ENCODE results near the gene DLK1. TPM values are rescaled to one million over a fixed set of nuclear protein-coding genes. Genes with fewer than 3 reads are reported as not detected.

Gene DLK1
- total and polyA plus RNA-seq, 10 donors: 0.17 to 0.79 (median 0.38) TPM; not detected in 7

GRCh38 chr14:100775831-100776591, 49.3 kb downstream of the DLK1 start:
- Histone ChIP-seq H3K27me3 (replicated peaks in 1 of 7) (no peaks in the 10 kb centered on the region), H3K4me3 (no peak overlapping the region), H3K9me3 (peaks cover 0 to 2% (median 0%) of the 10 kb centered on the region in 8 donors), H3K27ac (no peak overlapping the region), H3K4me1 (peaks cover 0 to under 1% (median 0%) of the 10 kb centered on the region in 6 donors), H3K36me3 (no peaks in the 10 kb centered on the region)
- WGBS, 5 donors: 69 to 83% (median 79%) methylated on average over 20 of the region's 20 CpGs
- peak; percentile 50 for DNase-seq
- no peak for TF ChIP-seq POLR2AphosphoS5 (IDR thresholded peaks at IDR 0.05)
- TF ChIP-seq, protein P1, sequence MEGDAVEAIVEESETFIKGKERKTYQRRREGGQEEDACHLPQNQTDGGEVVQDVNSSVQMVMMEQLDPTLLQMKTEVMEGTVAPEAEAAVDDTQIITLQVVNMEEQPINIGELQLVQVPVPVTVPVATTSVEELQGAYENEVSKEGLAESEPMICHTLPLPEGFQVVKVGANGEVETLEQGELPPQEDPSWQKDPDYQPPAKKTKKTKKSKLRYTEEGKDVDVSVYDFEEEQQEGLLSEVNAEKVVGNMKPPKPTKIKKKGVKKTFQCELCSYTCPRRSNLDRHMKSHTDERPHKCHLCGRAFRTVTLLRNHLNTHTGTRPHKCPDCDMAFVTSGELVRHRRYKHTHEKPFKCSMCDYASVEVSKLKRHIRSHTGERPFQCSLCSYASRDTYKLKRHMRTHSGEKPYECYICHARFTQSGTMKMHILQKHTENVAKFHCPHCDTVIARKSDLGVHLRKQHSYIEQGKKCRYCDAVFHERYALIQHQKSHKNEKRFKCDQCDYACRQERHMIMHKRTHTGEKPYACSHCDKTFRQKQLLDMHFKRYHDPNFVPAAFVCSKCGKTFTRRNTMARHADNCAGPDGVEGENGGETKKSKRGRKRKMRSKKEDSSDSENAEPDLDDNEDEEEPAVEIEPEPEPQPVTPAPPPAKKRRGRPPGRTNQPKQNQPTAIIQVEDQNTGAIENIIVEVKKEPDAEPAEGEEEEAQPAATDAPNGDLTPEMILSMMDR (IDR thresholded peaks at IDR 0.05 in 8 of 11, conservative IDR thresholded peaks at IDR 0.05 in 3 of 11): no peak
- intact Hi-C loops (cut with DNase I; ENCODE audit: low total_unique reads): no loop called here

DNA sequence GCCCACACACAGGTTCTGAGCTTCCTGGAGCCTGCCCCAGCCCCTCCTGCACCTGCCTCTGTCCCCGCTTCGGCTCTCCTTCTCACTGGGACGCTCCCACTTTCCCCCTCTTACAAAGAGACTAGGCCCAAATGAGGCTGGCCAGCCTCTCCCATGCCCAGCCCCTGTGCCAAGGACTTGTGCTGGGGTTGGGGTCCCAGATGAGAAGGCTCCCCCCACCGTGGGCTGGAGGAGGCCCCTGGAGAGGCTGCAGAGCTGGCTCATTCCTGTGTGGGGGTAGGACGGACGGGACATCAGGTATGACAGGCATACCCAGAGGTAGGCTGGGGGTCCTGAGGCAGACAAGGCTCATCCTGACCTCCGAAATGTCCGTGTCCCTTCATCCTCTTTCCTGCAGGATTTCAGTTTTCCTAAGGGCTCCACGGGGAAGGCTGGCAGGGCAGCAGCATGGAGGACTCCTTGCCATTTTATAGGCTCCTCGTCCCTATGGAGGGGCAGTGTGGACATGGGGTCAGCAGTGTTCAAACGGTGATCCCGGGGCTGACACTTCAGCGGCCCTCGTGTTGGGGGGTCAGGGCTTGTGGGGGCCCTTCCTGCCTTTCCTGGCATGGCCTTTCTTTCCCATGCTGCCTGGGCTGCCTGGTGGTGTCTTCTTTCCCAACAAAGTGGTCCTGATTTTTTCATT, 50.1 kb downstream of the DLK1 start:
- Histone ChIP-seq H3K9me3 (no peaks in the 10 kb centered on the region), H3K27me3 (replicated peaks in 1 of 7) (no peaks in the 10 kb centered on the region), H3K4me1 (no peaks in the 10 kb centered on the region), H3K4me3 (no peak overlapping the region), H3K27ac (no peak overlapping the region), H3K36me3 (no peaks in the 10 kb centered on the region)
- peak; percentile 59 for DNase-seq
- WGBS, 5 donors: 74 to 94% (median 83%) methylated on average over 14 of the region's 14 CpGs
- intact Hi-C loops (cut with DNase I; ENCODE audit: low total_unique reads): no loop called here
- TF ChIP-seq, protein P1 (IDR thresholded peaks at IDR 0.05 in 8 of 11, conservative IDR thresholded peaks at IDR 0.05 in 3 of 11): no peak
- TF ChIP-seq POLR2AphosphoS5 (IDR thresholded peaks at IDR 0.05) (no peak), POLR2A (IDR thresholded peaks at IDR 0.05) (no peak)

GRCh38 chr14:100777366-100777817, 50.7 kb downstream of the DLK1 start:
- DNase-seq: peak; percentile 37
- H3K9me3 ChIP-seq: no peaks in the 10 kb centered on the region
- TF ChIP-seq, protein P1 (IDR thresholded peaks at IDR 0.05 in 8 of 11, conservative IDR thresholded peaks at IDR 0.05 in 3 of 11): no peak
- TF ChIP-seq POLR2A (IDR thresholded peaks at IDR 0.05): no peak
- TF ChIP-seq POLR2AphosphoS5 (IDR thresholded peaks at IDR 0.05): no peak
- intact Hi-C loops (cut with DNase I; ENCODE audit: low total_unique reads): no loop called here
- no peaks in the 10 kb centered on the region for H3K27me3 ChIP-seq (replicated peaks in 1 of 7)
- WGBS, 5 donors: 79 to 91% (median 87%) methylated on average over 11 of the region's 11 CpGs
- H3K36me3 ChIP-seq: no peaks in the 10 kb centered on the region
- H3K4me3 ChIP-seq: no peak overlapping the region
- H3K27ac ChIP-seq: no peak overlapping the region
- H3K4me1 ChIP-seq: no peaks in the 10 kb centered on the region

Measured in spleen (tissue), 11 donors.